ENCODE measurements around the gene TSPAN14. TPM values are rescaled to one million over a fixed set of nuclear protein-coding genes. Genes with fewer than 3 reads are reported as not detected.

Gene TSPAN14
- total and polyA plus RNA-seq, 2 experiments from 2014 or later: 17.9 to 40.7 TPM

- peaks cover 16% of the 10 kb centered on the region for H3K4me1 Mint-ChIP-seq
Observed at GRCh38 chr10:80452640-80453039, 1.5 kb upstream of the TSPAN14 start.

GRCh38 chr10:80453056-80453841, 861 bp upstream of the TSPAN14 start:
- peak overlapping the region; percentile 78 for H3K4me3 ChIP-seq
- peak; percentile 64 for DNase-seq (ENCODE audit: low spot score)
- Mint-ChIP-seq H3K36me3 (ENCODE audit: low read depth) (no peaks in the 10 kb centered on the region), H3K9me3 (no peaks in the 10 kb centered on the region), H3K27ac (peak overlapping the region; percentile 83), H3K4me1 (peaks cover 22% of the 10 kb centered on the region), H3K27me3 (ENCODE audit: insufficient read depth, low read depth, poor library complexity) (peaks cover 12% of the 10 kb centered on the region), H3K4me3 (no peak overlapping the region; the same call in 1 of the 3 replicates)
- ATAC-seq: peak; percentile 13
- peaks cover 30% of the 10 kb centered on the region for H3K79me2 ChIP-seq (replicated peaks; ENCODE audit: insufficient read depth)
- 0 out of 2 replicates have a peak, but pooled peaks cover 6% of the 10 kb centered on the region for H3F3A ChIP-seq (replicated peaks; ENCODE audit: low read depth)
- H3K9me2 ChIP-seq (ENCODE audit: insufficient read depth): 0 out of 2 replicates have a peak, but pooled peaks cover 7% of the 10 kb centered on the region
- no peaks in the 10 kb centered on the region for H3K36me3 ChIP-seq (ENCODE audit: insufficient read depth)
- peaks cover 32% of the 10 kb centered on the region for H3K4me1 ChIP-seq (ENCODE audit: insufficient read depth)
- peak overlapping the region; percentile 78; the same call in 1 of the 2 replicates for H3K27ac ChIP-seq (ENCODE audit: low read depth)
- peak overlapping the region; percentile 98 for H2AFZ ChIP-seq
- H4K20me1 ChIP-seq (replicated peaks; ENCODE audit: insufficient read depth): peaks cover 28% of the 10 kb centered on the region
- peak overlapping the region; percentile 78 for H3K4me2 ChIP-seq
- H3K27me3 ChIP-seq (ENCODE audit: insufficient read depth): peaks cover 5% of the 10 kb centered on the region; the same call in 1 of the 2 replicates
- TF ChIP-seq REST (IDR thresholded peaks at IDR 0.05; ENCODE audit: unreplicated experiment) (peak; percentile 9), CTCF (conservative IDR thresholded peaks at IDR 0.05; ENCODE audit: low read depth in 2 of 2) (peak; percentile 33 to 47), ETS1 (IDR thresholded peaks at IDR 0.05) (no peak)

More at GRCh38 chr10:80452640-80453039, 1.5 kb upstream of the TSPAN14 start:
- H4K20me1 ChIP-seq (replicated peaks; ENCODE audit: insufficient read depth): peaks cover 25% of the 10 kb centered on the region
- H3K9me2 ChIP-seq (ENCODE audit: insufficient read depth): 0 out of 2 replicates have a peak, but pooled peaks cover 7% of the 10 kb centered on the region
- no peak overlapping the region; the same call in 1 of the 2 replicates for H3K4me3 ChIP-seq
- 0 out of 2 replicates have a peak, but pooled peaks cover 6% of the 10 kb centered on the region for H3F3A ChIP-seq (replicated peaks; ENCODE audit: low read depth)
- ATAC-seq: no peak
- peaks cover 24% of the 10 kb centered on the region for H3K79me2 ChIP-seq (replicated peaks; ENCODE audit: insufficient read depth)
- no peaks in the 10 kb centered on the region for H3K36me3 ChIP-seq (ENCODE audit: insufficient read depth)
- TF ChIP-seq EZH2phosphoT487 (IDR thresholded peaks at IDR 0.05; ENCODE audit: unreplicated experiment) (no peak), ETS1 (IDR thresholded peaks at IDR 0.05) (no peak), CTCF (conservative IDR thresholded peaks at IDR 0.05; ENCODE audit: low read depth in 2 of 2) (no peak), ZNF114 (CRISPR knock-in tag; IDR thresholded peaks at IDR 0.05) (no peak)
- H3K4me1 ChIP-seq (ENCODE audit: insufficient read depth): peaks cover 26% of the 10 kb centered on the region
- no peaks in the 10 kb centered on the region for H3K9me3 Mint-ChIP-seq
- H3K27me3 ChIP-seq (ENCODE audit: insufficient read depth): peaks cover 5% of the 10 kb centered on the region; the same call in 1 of the 2 replicates
- H3K36me3 Mint-ChIP-seq (ENCODE audit: low read depth): no peaks in the 10 kb centered on the region
- no peak overlapping the region for H3K27ac Mint-ChIP-seq
- DNase-seq (ENCODE audit: low spot score): no peak
- H2AFZ ChIP-seq: no peak overlapping the region
- no peak overlapping the region for H3K27ac ChIP-seq (ENCODE audit: low read depth)
- H3K27me3 Mint-ChIP-seq (ENCODE audit: insufficient read depth, low read depth, poor library complexity): peaks cover 12% of the 10 kb centered on the region
- H3K4me2 ChIP-seq: peak overlapping the region; percentile 78
- no peak overlapping the region for H3K4me3 Mint-ChIP-seq

Measured in GM23338 (cell line).